ENCODE measurements around the gene ZFP62. TPM values are rescaled to one million over a fixed set of nuclear protein-coding genes. Genes with fewer than 3 reads are reported as not detected.
"Not testable (repeated sequence)": the region's sequence is repeated elsewhere in the genome, so short reads cannot be mapped to it uniquely, and the experiment has no call there.

ZFP62 gene
- total RNA-seq, 4 donors from 2014 or later: 35.5 to 41.1 (median 39.1) TPM

DNA sequence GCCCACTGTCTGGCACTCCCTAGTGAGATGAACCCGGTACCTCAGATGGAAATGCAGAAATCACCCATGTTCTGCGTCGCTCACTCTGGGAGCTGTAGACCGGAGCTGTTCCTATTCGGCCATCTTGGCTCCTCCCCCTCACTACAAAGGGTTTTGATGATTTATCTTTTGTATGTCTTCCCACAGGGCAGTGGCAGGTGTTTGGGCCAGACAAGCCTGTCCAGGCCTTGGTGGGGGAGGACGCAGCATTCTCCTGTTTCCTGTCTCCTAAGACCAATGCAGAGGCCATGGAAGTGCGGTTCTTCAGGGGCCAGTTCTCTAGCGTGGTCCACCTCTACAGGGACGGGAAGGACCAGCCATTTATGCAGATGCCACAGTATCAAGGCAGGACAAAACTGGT, 47.3 kb upstream of the ZFP62 start:
- TF ChIP-seq, protein P1, sequence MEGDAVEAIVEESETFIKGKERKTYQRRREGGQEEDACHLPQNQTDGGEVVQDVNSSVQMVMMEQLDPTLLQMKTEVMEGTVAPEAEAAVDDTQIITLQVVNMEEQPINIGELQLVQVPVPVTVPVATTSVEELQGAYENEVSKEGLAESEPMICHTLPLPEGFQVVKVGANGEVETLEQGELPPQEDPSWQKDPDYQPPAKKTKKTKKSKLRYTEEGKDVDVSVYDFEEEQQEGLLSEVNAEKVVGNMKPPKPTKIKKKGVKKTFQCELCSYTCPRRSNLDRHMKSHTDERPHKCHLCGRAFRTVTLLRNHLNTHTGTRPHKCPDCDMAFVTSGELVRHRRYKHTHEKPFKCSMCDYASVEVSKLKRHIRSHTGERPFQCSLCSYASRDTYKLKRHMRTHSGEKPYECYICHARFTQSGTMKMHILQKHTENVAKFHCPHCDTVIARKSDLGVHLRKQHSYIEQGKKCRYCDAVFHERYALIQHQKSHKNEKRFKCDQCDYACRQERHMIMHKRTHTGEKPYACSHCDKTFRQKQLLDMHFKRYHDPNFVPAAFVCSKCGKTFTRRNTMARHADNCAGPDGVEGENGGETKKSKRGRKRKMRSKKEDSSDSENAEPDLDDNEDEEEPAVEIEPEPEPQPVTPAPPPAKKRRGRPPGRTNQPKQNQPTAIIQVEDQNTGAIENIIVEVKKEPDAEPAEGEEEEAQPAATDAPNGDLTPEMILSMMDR (IDR thresholded peaks at IDR 0.05): no peak
- no peak for TF ChIP-seq POLR2A (IDR thresholded peaks at IDR 0.05)
- no peak for TF ChIP-seq POLR2AphosphoS5 (IDR thresholded peaks at IDR 0.05)
- TF ChIP-seq EP300 (IDR thresholded peaks at IDR 0.05): no peak
- no peaks in the 10 kb centered on the region for H3K36me3 ChIP-seq
- no peak for DNase-seq (ENCODE audit: low spot score in 2 of 2)
- H3K4me3 ChIP-seq: no peak overlapping the region
- no peak overlapping the region for H3K27ac ChIP-seq
- H3K27me3 ChIP-seq: peaks cover 5% of the 10 kb centered on the region
- no peaks in the 10 kb centered on the region for H3K4me1 ChIP-seq
- WGBS: 93% methylated on average over 9 of the region's 9 CpGs
- no peaks in the 10 kb centered on the region for H3K9me3 ChIP-seq

GRCh38 chr5:180901319-180902009, 40.4 kb upstream of the ZFP62 start:
- H3K4me1 ChIP-seq: no peaks in the 10 kb centered on the region
- no peak overlapping the region for H3K27ac ChIP-seq
- DNase-seq (ENCODE audit: low spot score in 2 of 2): no peak
- H3K27me3 ChIP-seq: no peaks in the 10 kb centered on the region
- no peaks in the 10 kb centered on the region for H3K36me3 ChIP-seq
- TF ChIP-seq POLR2A (IDR thresholded peaks at IDR 0.05) (no peak), EP300 (IDR thresholded peaks at IDR 0.05) (no peak), POLR2AphosphoS5 (IDR thresholded peaks at IDR 0.05) (no peak)
- TF ChIP-seq, protein P1 (IDR thresholded peaks at IDR 0.05): no peak
- WGBS: 71% methylated on average over 7 of the region's 7 CpGs
- H3K9me3 ChIP-seq: no peaks in the 10 kb centered on the region
- no peak overlapping the region for H3K4me3 ChIP-seq

DNA sequence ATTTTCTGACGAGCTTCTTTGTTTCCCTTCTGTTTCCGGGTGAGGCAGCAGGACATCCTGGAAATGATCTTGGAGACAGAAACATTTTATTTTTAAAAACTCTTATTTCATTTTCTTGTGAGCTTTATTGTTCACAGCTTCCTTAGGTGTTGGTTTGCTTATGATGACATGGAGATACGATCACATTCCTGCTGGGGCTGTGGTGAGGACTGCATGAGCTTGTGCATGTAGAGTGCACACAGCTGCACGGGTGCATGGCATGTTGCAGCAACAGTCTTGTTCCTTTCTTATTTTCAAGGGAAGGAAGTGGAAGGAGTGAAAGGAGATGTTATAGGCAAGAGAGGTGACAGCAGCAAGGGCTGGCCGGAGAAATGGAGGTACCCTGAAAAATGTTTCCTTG, 39.1 kb upstream of the ZFP62 start:
- Histone ChIP-seq H3K27ac (no peak overlapping the region), H3K4me1 (no peaks in the 10 kb centered on the region), H3K27me3 (no peaks in the 10 kb centered on the region), H3K36me3 (no peaks in the 10 kb centered on the region), H3K9me3 (no peaks in the 10 kb centered on the region), H3K4me3 (no peak overlapping the region)
- no peak for DNase-seq (ENCODE audit: low spot score in 2 of 2)
- TF ChIP-seq EP300 (IDR thresholded peaks at IDR 0.05) (no peak), POLR2A (IDR thresholded peaks at IDR 0.05) (no peak), POLR2AphosphoS5 (IDR thresholded peaks at IDR 0.05) (no peak)
- TF ChIP-seq, protein P1 (IDR thresholded peaks at IDR 0.05): no peak
- 80% methylated on average over 5 of the region's 5 CpGs for WGBS

- H3K9me3 ChIP-seq: no peaks in the 10 kb centered on the region
- H3K36me3 ChIP-seq: no peaks in the 10 kb centered on the region
- no peak within 1 kb of the TSS for H3K4me3 ChIP-seq
- TF ChIP-seq EP300 (IDR thresholded peaks at IDR 0.05) (no peak), POLR2AphosphoS5 (IDR thresholded peaks at IDR 0.05) (no peak), POLR2A (IDR thresholded peaks at IDR 0.05) (no peak)
- TF ChIP-seq, protein P1 (IDR thresholded peaks at IDR 0.05): no peak
- no peaks in the 10 kb centered on the region for H3K27me3 ChIP-seq
- H3K4me1 ChIP-seq: no peaks in the 10 kb centered on the region
- H3K27ac ChIP-seq: no peak within 1 kb of the TSS
- 91% methylated on average over 9 of the region's 9 CpGs for WGBS
- DNase-seq (ENCODE audit: low spot score in 2 of 2): no peak
Observed at GRCh38 chr5:180898621-180899246, 37.7 kb upstream of the ZFP62 start, which contains the start of gene BTNL8. Gene BTNL8, plus strand, starts transcription at chr5:180899159. Its CDS starts 152 bp downstream, at chr5:180899311.

DNA sequence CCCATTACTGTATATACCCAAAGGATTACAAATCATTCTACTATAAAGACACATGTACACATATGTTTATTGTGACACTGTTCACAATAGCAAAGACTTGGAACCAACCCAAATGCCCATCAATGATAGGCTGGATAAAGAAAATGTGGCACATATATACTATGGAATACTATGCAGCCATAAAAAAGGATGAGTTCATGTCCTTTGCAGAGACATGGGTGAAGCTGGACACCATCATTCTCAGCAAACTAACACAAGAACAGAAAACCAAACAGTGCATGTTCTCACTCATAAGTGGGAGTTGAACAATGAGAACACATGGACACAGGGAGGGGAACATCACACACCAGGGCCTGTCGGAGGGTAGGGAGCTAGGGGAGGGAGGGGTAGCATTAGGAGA, 34.3 kb upstream of the ZFP62 start:
- not testable (repeated sequence) for DNase-seq (ENCODE audit: low spot score in 2 of 2); H3K4me1 ChIP-seq; H3K27ac ChIP-seq; H3K36me3 ChIP-seq; H3K9me3 ChIP-seq; H3K4me3 ChIP-seq; H3K27me3 ChIP-seq
- WGBS: 74% methylated on average over 1 of the region's 1 CpG

All from suprapubic skin (tissue), 4 donors.